ENCODE measurements around the gene RHBDD2. TPM values are rescaled to one million over a fixed set of nuclear protein-coding genes. Genes with fewer than 3 reads are reported as not detected.

RHBDD2 gene
- polyA plus RNA-seq, 2 donors = 32.9 to 36.0 TPM

DNA sequence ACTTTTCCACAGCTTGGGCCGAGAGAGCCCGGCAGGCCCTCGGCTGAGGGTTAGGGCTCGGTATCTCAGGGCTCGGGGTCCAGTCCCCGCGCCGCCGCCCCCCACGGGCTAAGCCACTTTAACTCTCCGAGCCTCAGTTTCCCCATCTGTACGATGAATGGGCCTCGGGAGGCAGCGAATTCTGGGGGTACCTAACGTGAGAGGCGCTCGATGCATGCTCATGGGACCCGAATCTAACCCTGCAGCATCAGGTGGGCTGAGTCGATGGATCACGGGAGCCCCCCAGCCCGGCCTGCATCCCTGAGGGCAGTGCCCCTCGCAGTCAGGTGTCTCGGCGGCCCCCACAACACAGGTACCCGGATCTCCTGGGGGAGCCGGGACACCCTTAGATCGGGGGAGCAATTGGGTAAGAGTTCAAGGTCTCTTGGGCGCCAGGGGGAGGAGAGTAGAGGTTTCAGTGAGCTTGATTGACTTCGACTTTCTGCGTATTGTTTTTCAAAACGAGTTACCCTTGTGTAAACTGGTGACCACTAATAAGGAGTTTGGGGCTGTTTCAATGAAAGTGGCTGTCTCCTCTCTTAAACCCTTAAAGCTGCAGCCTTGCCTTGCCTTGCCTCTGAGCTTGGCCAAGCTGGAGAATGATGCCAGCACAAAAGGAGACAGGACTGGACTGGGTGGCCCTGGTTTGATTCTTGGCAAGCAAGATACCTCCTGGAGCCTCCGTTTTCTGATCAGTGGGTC lies 36.8 kb downstream of the RHBDD2 start:
- Histone ChIP-seq H3K4me3 (ENCODE audit: low read depth in 1 of 2, low read length in 2 of 2) (peak overlapping the region; percentile 83 to 94), H3K36me3 (ENCODE audit: control insufficient read depth in 2 of 2, insufficient read depth in 2 of 2, low read length in 1 of 2) (no peaks in the 10 kb centered on the region), H3K27ac (ENCODE audit: low read depth in 2 of 2, low read length in 1 of 2) (peak overlapping the region; percentile 89 to 90), H3K27me3 (ENCODE audit: control insufficient read depth in 1 of 2, insufficient read depth in 2 of 2, low read length in 2 of 2) (no peaks in the 10 kb centered on the region), H3K4me1 (ENCODE audit: control insufficient read depth in 2 of 2, insufficient read depth in 2 of 2, low read length in 1 of 2) (peaks cover 2 to 4% of the 10 kb centered on the region in 2 donors), H3K9me3 (ENCODE audit: control insufficient read depth in 2 of 2, insufficient read depth in 1 of 2, low read depth in 1 of 2, low read length in 1 of 2) (no peaks in the 10 kb centered on the region)
- WGBS, 2 donors = 1% methylated on average over 32 of the region's 32 CpGs

DNA sequence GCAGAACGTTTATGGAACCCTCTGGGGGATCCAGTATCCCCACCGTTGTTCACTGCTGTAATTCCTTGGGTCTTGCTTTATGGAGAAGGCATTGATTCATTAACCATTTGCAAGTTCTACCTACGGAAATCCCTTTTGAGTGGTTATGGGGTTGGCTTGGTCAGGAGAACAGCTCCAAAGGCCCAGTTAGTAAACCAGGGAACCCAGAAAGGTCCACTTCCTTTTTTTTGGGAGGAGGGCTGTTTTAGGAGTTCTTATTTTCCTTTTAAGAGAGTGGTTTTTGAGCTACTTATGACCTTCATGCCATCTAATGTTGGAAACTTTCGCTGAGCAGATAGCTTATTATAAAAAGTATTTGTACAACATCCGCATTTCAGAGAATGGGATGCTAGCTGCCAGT lies 37.4 kb downstream of the RHBDD2 start:
- Histone ChIP-seq H3K27me3 (ENCODE audit: control insufficient read depth in 1 of 2, insufficient read depth in 2 of 2, low read length in 2 of 2) (no peaks in the 10 kb centered on the region), H3K36me3 (ENCODE audit: control insufficient read depth in 2 of 2, insufficient read depth in 2 of 2, low read length in 1 of 2) (no peaks in the 10 kb centered on the region), H3K4me1 (ENCODE audit: control insufficient read depth in 2 of 2, insufficient read depth in 2 of 2, low read length in 1 of 2) (peaks cover 2 to 5% of the 10 kb centered on the region in 2 donors), H3K4me3 (ENCODE audit: low read depth in 1 of 2, low read length in 2 of 2) (peak overlapping the region; percentile 83 to 94), H3K9me3 (ENCODE audit: control insufficient read depth in 2 of 2, insufficient read depth in 1 of 2, low read depth in 1 of 2, low read length in 1 of 2) (no peaks in the 10 kb centered on the region), H3K27ac (ENCODE audit: low read depth in 2 of 2, low read length in 1 of 2) (no peak overlapping the region)
- WGBS, 2 donors = 57% methylated on average over 5 of the region's 5 CpGs

DNA sequence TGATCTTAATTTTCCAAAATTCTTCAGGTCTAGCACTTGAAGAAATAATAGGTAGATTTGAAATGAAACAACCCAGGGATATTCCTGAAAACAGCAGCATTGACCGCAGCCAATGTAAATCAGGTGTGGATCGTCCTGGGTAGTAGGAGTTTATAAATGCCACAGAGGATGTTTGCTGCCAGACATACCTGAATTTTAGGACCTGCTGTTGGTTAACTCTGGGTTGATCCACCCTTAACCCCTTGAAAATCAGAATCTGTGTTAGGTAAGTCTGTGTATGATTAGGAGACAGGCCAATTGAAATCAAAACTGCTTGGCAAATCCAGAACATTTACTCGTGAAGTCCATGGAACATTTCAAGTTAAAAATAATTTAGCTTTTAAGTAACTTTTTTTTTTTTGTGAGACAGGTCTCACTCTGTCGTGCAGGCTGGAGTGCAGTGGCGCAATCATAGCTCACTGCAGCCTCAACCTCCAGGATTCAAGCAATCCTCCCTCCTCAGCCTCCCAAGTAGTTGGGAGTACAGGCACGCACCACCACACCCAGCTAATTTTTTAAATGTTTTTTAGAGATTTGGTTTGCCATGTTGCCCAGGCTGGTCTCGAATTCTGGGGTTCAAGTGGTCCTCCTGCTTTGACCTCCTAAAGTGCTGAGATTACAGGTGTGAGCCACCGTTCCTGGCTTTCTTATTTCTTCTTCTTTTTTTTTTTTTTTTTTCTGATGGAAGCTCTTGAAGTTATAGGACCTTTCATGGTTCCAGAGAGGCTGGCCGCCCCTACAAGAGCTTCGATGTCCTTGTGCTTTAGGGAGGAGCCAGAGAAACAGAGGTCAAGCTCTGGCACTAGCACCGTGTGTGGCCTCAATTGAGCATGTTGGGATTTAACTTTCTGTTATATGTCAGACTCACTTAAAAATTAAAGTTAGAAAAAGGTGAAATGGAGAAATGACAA lies 38.1 kb downstream of the RHBDD2 start:
- 86 to 87% methylated on average over 11 of the region's 11 CpGs for WGBS, 2 donors
- Histone ChIP-seq H3K36me3 (ENCODE audit: control insufficient read depth in 2 of 2, insufficient read depth in 2 of 2, low read length in 1 of 2) (no peaks in the 10 kb centered on the region), H3K27me3 (ENCODE audit: control insufficient read depth in 1 of 2, insufficient read depth in 2 of 2, low read length in 2 of 2) (no peaks in the 10 kb centered on the region), H3K27ac (ENCODE audit: low read depth in 2 of 2, low read length in 1 of 2) (no peak overlapping the region), H3K4me1 (ENCODE audit: control insufficient read depth in 2 of 2, insufficient read depth in 2 of 2, low read length in 1 of 2) (peaks cover 2 to 5% of the 10 kb centered on the region in 2 donors), H3K4me3 (ENCODE audit: low read depth in 1 of 2, low read length in 2 of 2) (no peak overlapping the region), H3K9me3 (ENCODE audit: control insufficient read depth in 2 of 2, insufficient read depth in 1 of 2, low read depth in 1 of 2, low read length in 1 of 2) (no peaks in the 10 kb centered on the region)

DNA sequence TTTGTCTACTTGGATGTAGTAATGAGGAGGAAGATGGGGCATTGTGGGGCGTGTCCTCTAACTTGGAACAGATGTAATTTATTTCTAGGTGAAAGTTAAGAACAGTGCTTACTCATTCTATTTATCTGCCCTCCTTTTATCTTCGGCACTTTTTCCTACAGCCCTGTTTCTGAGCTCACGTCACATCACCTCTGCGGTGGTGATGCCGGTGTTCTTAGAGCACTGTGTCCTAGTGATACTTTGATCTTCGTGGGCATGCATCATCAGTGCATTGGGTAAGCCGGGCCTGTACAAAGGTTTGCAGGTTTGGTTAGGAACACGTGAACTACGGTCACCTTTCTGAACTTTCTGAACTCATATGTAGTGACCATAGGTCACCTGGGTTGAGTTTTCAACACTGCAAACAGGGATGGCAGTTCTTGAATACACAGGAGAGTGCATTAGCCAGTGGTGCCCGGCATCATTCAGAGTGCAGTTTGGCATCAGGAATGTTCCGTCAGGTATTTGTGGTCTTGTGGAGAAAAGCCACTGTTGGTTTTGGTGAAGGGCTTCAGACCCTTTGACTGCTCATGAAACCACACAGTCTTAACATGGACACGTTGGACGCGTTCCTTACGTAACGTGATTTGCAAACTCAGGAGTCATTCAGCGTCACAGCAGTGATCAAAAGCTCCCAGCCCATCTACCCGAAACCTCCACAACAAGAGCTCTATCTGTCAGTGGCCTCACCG lies 41.8 kb downstream of the RHBDD2 start:
- H3K36me3 ChIP-seq (ENCODE audit: control insufficient read depth in 2 of 2, insufficient read depth in 2 of 2, low read length in 1 of 2) = peaks cover 0 to 3% of the 10 kb centered on the region in 2 donors
- WGBS, 2 donors = 81% methylated on average over 19 of the region's 19 CpGs
- no peak overlapping the region for H3K27ac ChIP-seq (ENCODE audit: low read depth in 2 of 2, low read length in 1 of 2)
- H3K4me1 ChIP-seq (ENCODE audit: control insufficient read depth in 2 of 2, insufficient read depth in 2 of 2, low read length in 1 of 2) = peaks cover 2 to 5% of the 10 kb centered on the region in 2 donors
- H3K4me3 ChIP-seq (ENCODE audit: low read depth in 1 of 2, low read length in 2 of 2) = no peak overlapping the region
- no peaks in the 10 kb centered on the region for H3K9me3 ChIP-seq (ENCODE audit: control insufficient read depth in 2 of 2, insufficient read depth in 1 of 2, low read depth in 1 of 2, low read length in 1 of 2)
- H3K27me3 ChIP-seq (ENCODE audit: control insufficient read depth in 1 of 2, insufficient read depth in 2 of 2, low read length in 2 of 2) = no peaks in the 10 kb centered on the region

DNA sequence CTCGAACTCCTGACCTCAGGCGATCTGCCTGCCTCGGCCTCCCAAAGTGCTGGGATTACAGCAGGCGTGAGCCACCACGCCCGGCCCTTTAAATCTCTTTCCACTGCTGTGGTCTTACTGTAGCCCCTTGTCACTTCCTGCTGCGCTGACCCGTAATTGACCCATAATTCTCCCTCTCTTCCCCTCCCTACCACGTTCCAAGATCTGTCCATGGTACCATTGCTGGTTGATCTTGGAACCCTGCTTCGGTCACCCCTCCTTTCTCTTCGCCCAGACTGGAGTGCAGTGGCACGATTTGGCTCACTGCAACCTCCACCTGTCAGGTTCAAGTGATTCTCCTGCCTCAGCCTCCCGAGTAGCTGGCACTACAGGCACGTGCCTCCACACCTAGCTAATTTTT lies 42.6 kb downstream of the RHBDD2 start:
- Histone ChIP-seq H3K36me3 (ENCODE audit: control insufficient read depth in 2 of 2, insufficient read depth in 2 of 2, low read length in 1 of 2) (peaks cover 0 to 3% of the 10 kb centered on the region in 2 donors), H3K9me3 (ENCODE audit: control insufficient read depth in 2 of 2, insufficient read depth in 1 of 2, low read depth in 1 of 2, low read length in 1 of 2) (no peaks in the 10 kb centered on the region), H3K27ac (ENCODE audit: low read depth in 2 of 2, low read length in 1 of 2) (no peak overlapping the region), H3K27me3 (ENCODE audit: control insufficient read depth in 1 of 2, insufficient read depth in 2 of 2, low read length in 2 of 2) (no peaks in the 10 kb centered on the region), H3K4me3 (ENCODE audit: low read depth in 1 of 2, low read length in 2 of 2) (no peak overlapping the region), H3K4me1 (ENCODE audit: control insufficient read depth in 2 of 2, insufficient read depth in 2 of 2, low read length in 1 of 2) (peaks cover 2 to 3% of the 10 kb centered on the region in 2 donors)
- WGBS, 2 donors = 83 to 84% methylated on average over 14 of the region's 14 CpGs

DNA sequence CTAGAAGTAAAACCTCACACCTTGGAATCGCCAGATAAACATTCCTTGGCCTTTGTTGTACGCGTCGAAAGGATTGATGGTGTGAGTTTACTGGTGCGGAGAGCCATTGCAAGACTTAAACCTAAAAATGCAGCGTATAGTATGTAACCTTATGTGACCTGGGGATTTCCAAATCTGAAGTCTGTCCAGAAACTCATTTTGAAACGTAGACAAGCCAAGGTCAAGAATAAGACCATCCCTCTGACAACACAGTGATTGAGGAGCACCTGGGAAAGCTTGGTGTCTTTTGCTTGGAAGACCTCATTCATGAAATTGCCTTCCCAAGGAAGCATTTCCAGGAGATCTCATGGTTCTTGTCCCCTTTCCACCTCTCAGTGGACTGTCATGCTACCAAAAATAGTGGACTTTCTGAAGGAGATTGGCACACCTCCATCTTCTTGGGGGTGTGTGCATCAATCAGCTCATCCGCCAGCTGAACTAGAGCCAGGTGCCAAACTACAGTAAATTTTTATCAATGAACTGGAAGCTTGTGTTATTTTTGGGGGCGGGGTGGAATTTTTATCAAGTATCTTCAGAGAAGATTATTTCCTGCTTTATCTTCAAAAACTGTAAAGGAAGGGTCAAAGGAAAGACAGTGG lies 44.3 kb downstream of the RHBDD2 start:
- Histone ChIP-seq H3K36me3 (ENCODE audit: control insufficient read depth in 2 of 2, insufficient read depth in 2 of 2, low read length in 1 of 2) (peaks cover 0 to 3% of the 10 kb centered on the region in 2 donors), H3K27me3 (ENCODE audit: control insufficient read depth in 1 of 2, insufficient read depth in 2 of 2, low read length in 2 of 2) (no peaks in the 10 kb centered on the region), H3K27ac (ENCODE audit: low read depth in 2 of 2, low read length in 1 of 2) (peak overlapping the region in 1 of 2 donors; percentile 24), H3K9me3 (ENCODE audit: control insufficient read depth in 2 of 2, insufficient read depth in 1 of 2, low read depth in 1 of 2, low read length in 1 of 2) (no peaks in the 10 kb centered on the region), H3K4me3 (ENCODE audit: low read depth in 1 of 2, low read length in 2 of 2) (no peak overlapping the region), H3K4me1 (ENCODE audit: control insufficient read depth in 2 of 2, insufficient read depth in 2 of 2, low read length in 1 of 2) (peaks cover 2 to 3% of the 10 kb centered on the region in 2 donors)
- 72 to 73% methylated on average over 9 of the region's 9 CpGs for WGBS, 2 donors

DNA sequence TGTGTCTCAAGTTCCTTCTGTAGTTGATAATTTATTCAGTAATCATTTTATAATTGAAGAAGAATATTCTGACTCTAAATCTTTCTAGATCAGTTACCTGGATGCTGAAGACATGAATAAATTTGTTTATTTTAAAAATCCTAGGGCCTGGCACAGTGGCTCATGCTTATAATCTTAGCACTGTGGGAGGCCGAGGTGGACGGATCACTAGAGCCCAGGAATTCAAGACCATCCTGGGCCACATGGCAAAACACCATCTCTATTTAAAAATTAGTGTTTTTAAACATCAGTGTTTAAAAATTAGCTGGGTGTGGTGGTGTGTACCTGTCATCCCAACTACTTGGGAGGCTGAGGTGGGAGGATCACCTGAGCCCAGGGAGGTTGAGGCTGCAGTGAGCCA lies 45.4 kb downstream of the RHBDD2 start:
- H3K27ac ChIP-seq (ENCODE audit: low read depth in 2 of 2, low read length in 1 of 2) = no peak overlapping the region

DNA sequence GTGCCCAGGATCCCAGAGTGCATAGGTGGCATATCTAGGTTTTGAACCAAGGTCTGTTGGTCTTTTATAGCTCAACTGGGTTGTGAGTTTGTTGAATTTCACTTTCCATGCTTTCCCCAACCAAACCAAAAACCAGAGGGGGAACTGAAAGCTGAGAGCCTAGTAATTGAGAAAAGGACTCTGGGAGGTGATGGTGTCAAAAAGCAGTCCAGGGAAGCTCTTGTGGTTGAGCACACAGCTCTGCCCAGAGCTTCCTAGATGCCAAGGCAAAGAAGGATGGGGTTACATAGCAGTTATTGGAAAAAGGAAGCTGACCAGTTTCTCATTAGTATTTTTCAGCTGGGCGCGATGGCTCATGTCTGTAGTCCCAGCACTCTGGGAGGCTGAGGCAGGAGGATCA lies 46.1 kb downstream of the RHBDD2 start:
- WGBS, 2 donors = 91 to 93% methylated on average over 2 of the region's 2 CpGs
- no peaks in the 10 kb centered on the region for H3K27me3 ChIP-seq (ENCODE audit: control insufficient read depth in 1 of 2, insufficient read depth in 2 of 2, low read length in 2 of 2)

More for the DNA sequence above, 45.4 kb downstream of the RHBDD2 start:
- H3K27me3 ChIP-seq (ENCODE audit: control insufficient read depth in 1 of 2, insufficient read depth in 2 of 2, low read length in 2 of 2) = no peaks in the 10 kb centered on the region
- H3K4me1 ChIP-seq (ENCODE audit: control insufficient read depth in 2 of 2, insufficient read depth in 2 of 2, low read length in 1 of 2) = peaks cover 3 to 4% of the 10 kb centered on the region in 2 donors
- no peaks in the 10 kb centered on the region for H3K9me3 ChIP-seq (ENCODE audit: control insufficient read depth in 2 of 2, insufficient read depth in 1 of 2, low read depth in 1 of 2, low read length in 1 of 2)
- no peak overlapping the region for H3K4me3 ChIP-seq (ENCODE audit: low read depth in 1 of 2, low read length in 2 of 2)
- 92 to 97% methylated on average over 2 of the region's 2 CpGs for WGBS, 2 donors
- H3K36me3 ChIP-seq (ENCODE audit: control insufficient read depth in 2 of 2, insufficient read depth in 2 of 2, low read length in 1 of 2) = peaks cover 0 to 3% of the 10 kb centered on the region in 2 donors

More for the DNA sequence above, 46.1 kb downstream of the RHBDD2 start:
- Histone ChIP-seq H3K9me3 (ENCODE audit: control insufficient read depth in 2 of 2, insufficient read depth in 1 of 2, low read depth in 1 of 2, low read length in 1 of 2) (no peaks in the 10 kb centered on the region), H3K27ac (ENCODE audit: low read depth in 2 of 2, low read length in 1 of 2) (no peak overlapping the region), H3K4me1 (ENCODE audit: control insufficient read depth in 2 of 2, insufficient read depth in 2 of 2, low read length in 1 of 2) (peaks cover 3% of the 10 kb centered on the region in 2 donors), H3K4me3 (ENCODE audit: low read depth in 1 of 2, low read length in 2 of 2) (no peak overlapping the region), H3K36me3 (ENCODE audit: control insufficient read depth in 2 of 2, insufficient read depth in 2 of 2, low read length in 1 of 2) (peaks cover 0 to 6% of the 10 kb centered on the region in 2 donors)
